ENCODE data around the gene KIF2A.

GRCh38 chr5:62386824-62387223 lies 80.8 kb downstream of the KIF2A start:
- no peak for TF ChIP-seq CTCF (IDR thresholded peaks at IDR 0.05)
- TF ChIP-seq POLR2A (IDR thresholded peaks at IDR 0.05) = no peak

Data from breast epithelium (tissue), 3 donors.